CD14-positive monocyte (primary cell): ENCODE measurements around the gene THEM4. TPM values are rescaled to one million over a fixed set of nuclear protein-coding genes. Genes with fewer than 3 reads are reported as not detected.

ENCODE experiments used
- DNase-seq, 3 donors: peaks; one replicate each; pipeline ENCODE4 v3.0.0-alpha.2; 2011 to 2022
- H2AFZ ChIP-seq: 2 replicates; pipeline ENCODE4 v1.6.0; 2012; ENCODE audit warnings: mild to moderate bottlenecking, low read depth, low read length, inconsistent platforms; ENCODE audit not compliant: insufficient read depth, poor library complexity, severe bottlenecking
- H3K27ac ChIP-seq, 2 donors: 1 replicate in 1 of 2; 2 replicates in 1 of 2; pipeline ENCODE4 v1.5.1; 2012 to 2013; ENCODE audit warnings: low read length in 2 of 2, control low read depth in 1 of 2, inconsistent platforms in 1 of 2, low read depth in 1 of 2, mild to moderate bottlenecking in 1 of 2
- H3K27me3 ChIP-seq, 2 donors: one replicate each; pipeline versions ENCODE4 v1.6.0 to v1.6.1; 2011 to 2013; ENCODE audit warnings: low read length in 2 of 2; ENCODE audit not compliant: control insufficient read depth in 2 of 2, insufficient read depth in 2 of 2
- H3K36me3 ChIP-seq, 2 donors: replicated peaks in 1 of 2; 1 replicate in 1 of 2; 2 replicates in 1 of 2; pipeline versions ENCODE4 v1.5.1 to v1.6.1; 2012 to 2013; ENCODE audit warnings: low read length in 2 of 2, control low read depth in 1 of 2, inconsistent platforms in 1 of 2, mild to moderate bottlenecking in 1 of 2; ENCODE audit not compliant: insufficient read depth in 2 of 2, control insufficient read depth in 1 of 2
- H3K4me1 ChIP-seq, 2 donors: 1 replicate in 1 of 2; 2 replicates in 1 of 2; pipeline versions ENCODE4 v1.5.1 to v1.6.1; 2012 to 2013; ENCODE audit warnings: low read length in 2 of 2, control low read depth in 1 of 2, inconsistent platforms in 1 of 2, mild to moderate bottlenecking in 1 of 2, moderate library complexity in 1 of 2; ENCODE audit not compliant: insufficient read depth in 2 of 2, control insufficient read depth in 1 of 2
- H3K4me2 ChIP-seq: replicated peaks from 2 replicates; pipeline ENCODE3; 2012; ENCODE audit warnings: low read length, moderate library complexity, mild to moderate bottlenecking; ENCODE audit not compliant: poor library complexity, severe bottlenecking; ENCODE audit errors: extremely low read depth
- H3K4me3 ChIP-seq, 3 experiments: fragments of 200-600 bp in 1 of 3; sonication (generic) in 1 of 3; replicated peaks in 1 of 3; 1 replicate in 2 of 3; 2 replicates in 1 of 3; pipeline ENCODE4 v1.5.1; 2011 to 2013; ENCODE audit warnings: low read length in 3 of 3, mild to moderate bottlenecking in 3 of 3, control low read depth in 2 of 3, low read depth in 2 of 3, inconsistent platforms in 1 of 3, moderate library complexity in 1 of 3
- H3K79me2 ChIP-seq: 2 replicates; pipeline ENCODE4 v1.6.0; 2012; ENCODE audit warnings: mild to moderate bottlenecking, control low read depth, inconsistent platforms, low read length, moderate library complexity; ENCODE audit not compliant: insufficient read depth
- H3K9ac ChIP-seq: 2 replicates; pipeline ENCODE4 v1.6.0; 2017; ENCODE audit warnings: low read length, mild to moderate bottlenecking; ENCODE audit not compliant: insufficient read depth, poor library complexity, severe bottlenecking
- H3K9me3 ChIP-seq, 2 donors: replicated peaks in 1 of 2; 1 replicate in 1 of 2; 2 replicates in 1 of 2; pipeline versions ENCODE4 v1.5.1 to v1.6.1; 2012 to 2013; ENCODE audit warnings: low read length in 2 of 2, control low read depth in 1 of 2; ENCODE audit not compliant: control insufficient read depth in 1 of 2, insufficient read depth in 1 of 2
- H4K20me1 ChIP-seq: 2 replicates; pipeline ENCODE4 v1.6.0; 2012; ENCODE audit warnings: mild to moderate bottlenecking, low read length, control low read depth, moderate library complexity; ENCODE audit not compliant: insufficient read depth
- H3K27ac Mint-ChIP-seq, 7 donors: one replicate each; pipeline ENCODE4 v1.8.0; 2020; ENCODE audit warnings: mild to moderate bottlenecking in 7 of 7, mixed read lengths in 7 of 7, moderate library complexity in 6 of 7, inconsistent platforms in 2 of 7
- H3K27me3 Mint-ChIP-seq, 3 donors: one replicate each; pipeline ENCODE4 v1.8.0; 2021 to 2022; ENCODE audit warnings: low read depth in 3 of 3, mild to moderate bottlenecking in 3 of 3, mixed read lengths in 3 of 3, moderate library complexity in 3 of 3, inconsistent platforms in 1 of 3
- H3K36me3 Mint-ChIP-seq, 2 donors: one replicate each; pipeline ENCODE4 v1.8.0; 2020; ENCODE audit warnings: mixed read lengths in 2 of 2, inconsistent platforms in 1 of 2, mild to moderate bottlenecking in 1 of 2
- H3K4me1 Mint-ChIP-seq: one replicate; pipeline ENCODE4 v1.8.0; 2020; ENCODE audit warnings: mild to moderate bottlenecking, mixed read lengths
- H3K4me3 Mint-ChIP-seq, 2 donors: one replicate each; pipeline ENCODE4 v1.8.0; 2020; ENCODE audit warnings: mild to moderate bottlenecking in 2 of 2, mixed read lengths in 2 of 2, moderate library complexity in 1 of 2
- H3K9me3 Mint-ChIP-seq, 7 donors: one replicate each; pipeline ENCODE4 v1.8.0; 2020 to 2022; ENCODE audit warnings: mixed read lengths in 7 of 7, mild to moderate bottlenecking in 6 of 7, moderate library complexity in 6 of 7, inconsistent platforms in 2 of 7
- CTCF ChIP-seq: fragments of 200-600 bp; IDR thresholded peaks from one replicate; pipeline ENCODE4 v1.8.0; 2022; ENCODE audit warnings: antibody characterized with exemption, mild to moderate bottlenecking
- WGBS: methylation state at CpG from one replicate; pipeline ENCODE4 v1.1.5; 2013; ENCODE audit warnings: missing lambda C conversion rate; ENCODE audit not compliant: insufficient coverage; 5-methylcytosine and 5-hydroxymethylcytosine counted together
- intact Hi-C, 2 donors: fragments of 100-400 bp; cut with micrococcal nuclease; formaldehyde crosslinking; loops; one replicate each; pipeline versions ENCODE4 v1.15.0 to v1.15.1; 2023
- polyA plus RNA-seq, 3 donors: library from polyadenylated mRNA; depleted of rRNA in 1 of 3; unstranded in 2 of 3; stranded (reverse) in 1 of 3; fragments of 300-500 nt in 2 of 3; fragments of >200 nt in 1 of 3; fragmentation: Illumina TruSeq in 2 of 3; gene quantifications; 1 replicate in 2 of 3; 2 replicates in 1 of 3; pipeline ENCODE4 v1.2.3, GENCODE V29; 2012 to 2021

THEM4 gene
- polyA plus RNA-seq, 3 donors, result 3.7 to 6.0 (median 4.6) TPM

GRCh38 chr1:151898519-151898991 is 10.8 kb downstream of the THEM4 start:
- no peak for DNase-seq
- intact Hi-C loops, result no loop called here
- Histone ChIP-seq H3K79me2 (no peaks in the 10 kb centered on the region), H3K9me3 (peaks cover 8 to 10% of the 10 kb centered on the region in 2 donors), H3K4me1 (no peaks in the 10 kb centered on the region), H3K27ac (no peak overlapping the region), H3K27me3 (no peaks in the 10 kb centered on the region), H3K4me2 (no peak overlapping the region), H3K4me3 (no peak overlapping the region), H4K20me1 (no peaks in the 10 kb centered on the region), H3K36me3 (peaks cover 3 to 8% of the 10 kb centered on the region in 2 donors), H3K9ac (no peak overlapping the region), H2AFZ (no peak overlapping the region)
- peaks cover 11 to 20% of the 10 kb centered on the region in 2 donors for H3K36me3 Mint-ChIP-seq
- H3K27me3 Mint-ChIP-seq, result peaks cover 0 to 9% (median 0%) of the 10 kb centered on the region in 3 donors
- H3K27ac Mint-ChIP-seq, result peak overlapping the region in 2 of 7 donors; percentile 27 to 46
- H3K9me3 Mint-ChIP-seq, result peaks cover 17 to 34% (median 28%) of the 10 kb centered on the region in 7 donors
- H3K4me1 Mint-ChIP-seq, result peaks cover 14% of the 10 kb centered on the region
- no peak overlapping the region for H3K4me3 Mint-ChIP-seq
- WGBS, result 41% methylated on average over 2 of the region's 2 CpGs
- TF ChIP-seq CTCF, result no peak

GRCh38 chr1:151897991-151898431 is 11.3 kb downstream of the THEM4 start:
- Mint-ChIP-seq H3K36me3 (peaks cover 15 to 20% of the 10 kb centered on the region in 2 donors), H3K27ac (peak overlapping the region in 1 of 7 donors; percentile 27), H3K9me3 (peaks cover 17 to 34% (median 28%) of the 10 kb centered on the region in 7 donors), H3K4me1 (peaks cover 14% of the 10 kb centered on the region), H3K4me3 (no peak overlapping the region), H3K27me3 (peaks cover 0 to 9% (median 0%) of the 10 kb centered on the region in 3 donors)
- peaks cover 8 to 10% of the 10 kb centered on the region in 2 donors for H3K9me3 ChIP-seq
- intact Hi-C loops, result no loop called here
- no peak for TF ChIP-seq CTCF
- no peak overlapping the region for H3K4me2 ChIP-seq
- no peak overlapping the region for H3K9ac ChIP-seq
- no peak for DNase-seq
- H3K4me3 ChIP-seq, result no peak overlapping the region
- H3K4me1 ChIP-seq, result no peaks in the 10 kb centered on the region
- H3K79me2 ChIP-seq, result no peaks in the 10 kb centered on the region
- no peak overlapping the region for H3K27ac ChIP-seq
- no peaks in the 10 kb centered on the region for H4K20me1 ChIP-seq
- WGBS, result 37% methylated on average over 6 of the region's 10 CpGs
- H3K27me3 ChIP-seq, result no peaks in the 10 kb centered on the region
- H3K36me3 ChIP-seq, result peaks cover 3 to 8% of the 10 kb centered on the region in 2 donors
- no peak overlapping the region for H2AFZ ChIP-seq
